GM21723 (cell line): ENCODE data around the gene BBS12.
"Not testable (repeated sequence)": the region's sequence is repeated elsewhere in the genome, so short reads cannot be mapped to it uniquely, and the experiment has no call there.

Experiments
- ATAC-seq: cut with Tn5 transposase; IDR thresholded peaks from one replicate; pipeline ENCODE4 v1.9.1; 2021; ENCODE audit warnings: mild to moderate bottlenecking, moderate library complexity; ENCODE audit not compliant: unreplicated experiment

BBS12 gene

DNA sequence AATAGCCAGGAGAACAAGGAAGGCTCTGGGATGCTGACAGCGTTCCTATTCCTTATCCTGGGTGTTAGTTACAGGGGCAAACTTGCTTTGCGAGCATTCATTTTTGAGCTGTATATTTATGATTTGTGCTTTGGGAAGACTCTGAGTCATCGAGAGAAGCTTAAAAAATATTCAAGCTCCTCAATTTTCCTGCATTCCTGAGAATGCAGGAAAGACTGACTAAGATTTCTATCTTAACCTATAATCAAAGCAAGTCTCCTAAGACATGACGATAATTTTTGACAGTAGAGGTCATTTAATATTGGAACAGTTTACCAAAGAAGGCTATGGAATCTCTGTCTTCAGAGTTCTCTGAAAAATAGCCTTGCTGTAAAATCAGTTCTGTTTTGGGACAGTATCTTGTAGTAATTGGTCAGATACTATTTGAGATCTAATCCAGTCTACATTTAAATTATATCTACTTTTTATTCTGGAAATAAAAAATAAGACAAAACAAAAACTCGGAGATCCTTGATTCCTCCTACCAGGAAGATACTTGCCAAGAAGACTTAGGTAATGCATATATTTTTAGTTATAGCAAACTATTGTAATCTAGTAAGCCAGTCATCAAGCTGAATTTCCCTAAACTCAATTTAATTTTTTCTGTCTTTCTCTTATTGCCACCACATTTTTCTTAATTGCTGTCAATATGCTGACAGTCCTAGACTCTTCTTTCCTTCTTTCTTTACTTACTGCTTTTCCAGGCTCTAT, 31.7 kb downstream of the BBS12 start:
- no peak for ATAC-seq

DNA sequence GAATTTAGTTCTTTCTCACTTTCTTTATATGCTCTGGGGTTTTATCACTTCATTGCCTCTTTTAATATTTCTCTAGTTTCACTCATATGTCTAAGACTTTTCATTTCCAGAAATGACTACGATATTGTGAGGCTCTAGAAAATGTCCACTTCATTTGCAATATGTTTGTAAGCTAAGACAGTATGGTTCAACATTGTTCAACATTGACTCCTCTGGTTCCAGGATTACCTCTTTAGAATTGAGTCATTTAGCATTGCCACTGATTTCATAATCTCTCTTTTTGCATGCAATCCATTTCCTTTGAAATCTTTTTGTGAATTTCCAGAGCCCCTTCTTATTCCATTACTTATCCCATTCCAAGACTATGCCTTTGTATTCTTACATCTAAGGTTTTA, 32.3 kb downstream of the BBS12 start:
- ATAC-seq = peak; percentile 85

DNA sequence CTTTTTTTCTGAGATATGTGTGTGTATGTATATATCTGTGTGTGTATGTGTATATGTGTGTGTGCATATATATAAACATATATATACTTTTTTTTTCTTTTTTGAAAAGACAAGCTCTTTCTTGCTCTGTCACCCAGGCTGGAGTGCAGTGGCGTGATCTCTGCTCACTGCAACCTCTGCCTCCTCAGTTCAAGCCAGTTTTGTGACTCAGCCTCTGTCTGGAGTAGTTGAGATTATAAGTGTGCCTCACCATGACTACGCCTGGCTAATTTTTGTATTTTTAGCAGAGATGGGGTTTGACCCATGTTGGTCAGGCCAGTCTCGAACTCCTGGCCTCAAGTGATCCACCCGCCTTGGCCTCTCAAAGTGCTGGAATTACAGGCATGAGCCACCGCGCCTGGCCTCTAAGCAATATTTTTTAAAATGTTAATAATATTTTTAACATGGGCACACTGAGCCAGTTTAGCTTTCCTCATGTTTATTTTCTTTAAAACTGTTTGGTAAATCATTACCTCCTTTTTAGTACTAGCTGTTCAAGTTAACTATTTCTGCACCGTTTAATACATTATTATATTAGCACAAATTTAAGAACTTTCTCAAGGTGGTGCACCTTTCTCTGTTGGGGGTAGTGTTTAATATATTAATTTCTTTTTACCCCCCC, 33.3 kb downstream of the BBS12 start:
- no peak for ATAC-seq

DNA sequence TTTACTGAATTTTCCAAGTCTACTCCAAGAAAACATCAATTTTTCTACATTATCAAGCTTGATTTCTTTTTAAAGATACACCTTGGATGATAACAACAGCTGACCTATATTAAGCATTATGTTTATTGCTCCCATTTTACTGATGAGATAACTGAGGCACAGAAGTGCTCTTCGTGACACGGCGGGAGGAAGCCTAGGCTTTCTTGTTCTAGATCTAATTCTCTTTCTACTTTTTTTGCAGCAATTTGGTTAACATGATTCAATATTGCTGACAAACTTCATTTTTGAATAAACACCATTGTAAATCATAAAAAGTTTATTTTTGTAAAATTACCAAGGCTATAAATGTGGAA, 33.8 kb downstream of the BBS12 start:
- ATAC-seq = no peak

DNA sequence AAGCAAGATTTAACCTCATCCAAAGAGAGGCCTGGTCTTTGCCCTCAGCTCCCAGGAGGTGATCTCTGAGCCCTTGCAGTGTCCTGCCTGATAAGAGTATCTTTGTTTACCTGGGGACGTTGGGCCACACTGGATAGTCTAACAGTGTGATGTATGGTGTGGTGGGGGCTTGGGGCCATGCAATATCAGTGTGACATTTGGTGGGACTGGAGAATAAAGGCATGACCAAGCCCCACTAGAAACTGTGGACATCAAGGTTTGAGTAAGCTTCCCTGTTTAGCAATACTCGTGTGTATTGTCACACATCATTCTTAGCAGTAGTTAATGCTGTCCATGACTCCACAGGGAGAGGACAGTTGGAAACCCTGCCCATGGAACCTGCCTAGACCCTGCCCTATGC, 34.4 kb downstream of the BBS12 start:
- ATAC-seq = no peak

DNA sequence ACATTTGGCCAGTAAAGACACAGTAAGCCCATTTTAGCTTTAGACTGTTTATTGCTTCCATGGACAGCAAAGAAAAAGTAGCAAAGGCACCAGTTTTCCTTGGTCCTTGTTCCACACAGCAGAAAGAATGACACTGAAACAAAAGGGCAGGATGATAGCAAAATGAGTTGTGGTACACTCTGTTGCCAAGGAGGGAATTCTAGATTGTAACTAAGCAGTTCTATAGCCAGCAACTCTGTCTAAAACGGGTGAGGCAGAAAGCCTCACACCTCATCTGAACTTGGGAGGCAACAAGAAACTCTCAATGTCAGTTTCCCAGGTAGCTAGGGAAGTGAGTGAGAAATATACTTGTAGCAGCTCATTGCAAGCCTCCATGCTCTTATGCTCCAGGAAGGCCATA, 39.2 kb downstream of the BBS12 start:
- ATAC-seq = no peak

DNA sequence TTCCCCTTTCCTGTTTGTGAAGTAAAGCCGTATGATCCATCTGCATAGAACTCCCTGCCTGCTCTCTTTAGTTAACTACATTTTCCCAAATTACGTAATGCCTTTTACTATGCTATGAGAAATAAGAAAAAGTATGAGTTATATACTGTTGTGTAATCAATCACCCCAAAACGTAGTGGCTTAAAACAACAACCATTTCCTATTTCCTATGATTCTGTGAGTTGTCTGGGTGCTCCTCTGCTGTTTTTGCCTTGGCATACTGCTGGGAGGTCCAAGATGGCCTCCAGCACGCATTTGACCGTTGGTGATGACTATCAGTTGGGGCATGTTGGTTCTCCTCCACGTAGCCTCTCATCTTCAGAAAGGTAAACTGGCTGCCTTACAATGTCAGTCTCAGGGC, 39.8 kb downstream of the BBS12 start:
- ATAC-seq = no peak

DNA sequence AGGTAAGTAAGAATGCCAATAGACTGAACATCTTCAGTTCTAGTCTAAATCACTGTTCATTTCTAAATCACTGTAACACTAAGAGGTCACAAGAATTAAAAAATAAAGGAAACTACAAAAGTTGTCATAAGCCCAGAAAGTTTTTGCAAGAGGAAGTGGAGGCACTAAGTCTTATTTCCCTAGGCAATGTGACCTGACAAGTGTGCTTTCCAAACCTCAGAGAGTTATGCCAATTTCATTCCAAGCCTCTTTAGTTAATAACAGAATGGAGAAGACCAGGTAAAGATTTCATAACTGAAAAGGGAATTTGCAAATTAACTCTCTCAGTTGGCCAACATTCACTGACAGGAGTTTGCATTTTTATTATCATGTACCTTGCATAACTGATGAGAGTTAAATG, 40.5 kb downstream of the BBS12 start:
- ATAC-seq = no peak

DNA sequence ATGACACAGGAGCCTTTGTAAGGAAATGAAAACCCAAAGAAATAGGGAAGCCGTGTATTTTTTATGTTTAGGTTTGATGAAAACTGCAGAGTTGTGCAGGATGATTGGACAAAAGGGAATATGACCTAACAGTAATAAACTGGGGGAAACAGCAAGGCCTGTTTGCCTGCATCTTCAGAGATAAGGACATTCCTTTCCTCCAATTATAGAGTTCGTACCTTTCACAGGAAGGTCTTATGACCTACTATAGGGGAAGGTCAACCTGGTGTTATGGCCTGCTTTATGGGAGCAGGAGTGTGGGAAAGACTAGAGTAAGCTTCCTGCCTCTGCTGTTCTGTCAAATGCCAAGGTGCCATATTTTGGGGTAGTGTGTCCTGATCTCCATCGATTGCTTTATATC, 42.5 kb downstream of the BBS12 start:
- ATAC-seq = no peak

DNA sequence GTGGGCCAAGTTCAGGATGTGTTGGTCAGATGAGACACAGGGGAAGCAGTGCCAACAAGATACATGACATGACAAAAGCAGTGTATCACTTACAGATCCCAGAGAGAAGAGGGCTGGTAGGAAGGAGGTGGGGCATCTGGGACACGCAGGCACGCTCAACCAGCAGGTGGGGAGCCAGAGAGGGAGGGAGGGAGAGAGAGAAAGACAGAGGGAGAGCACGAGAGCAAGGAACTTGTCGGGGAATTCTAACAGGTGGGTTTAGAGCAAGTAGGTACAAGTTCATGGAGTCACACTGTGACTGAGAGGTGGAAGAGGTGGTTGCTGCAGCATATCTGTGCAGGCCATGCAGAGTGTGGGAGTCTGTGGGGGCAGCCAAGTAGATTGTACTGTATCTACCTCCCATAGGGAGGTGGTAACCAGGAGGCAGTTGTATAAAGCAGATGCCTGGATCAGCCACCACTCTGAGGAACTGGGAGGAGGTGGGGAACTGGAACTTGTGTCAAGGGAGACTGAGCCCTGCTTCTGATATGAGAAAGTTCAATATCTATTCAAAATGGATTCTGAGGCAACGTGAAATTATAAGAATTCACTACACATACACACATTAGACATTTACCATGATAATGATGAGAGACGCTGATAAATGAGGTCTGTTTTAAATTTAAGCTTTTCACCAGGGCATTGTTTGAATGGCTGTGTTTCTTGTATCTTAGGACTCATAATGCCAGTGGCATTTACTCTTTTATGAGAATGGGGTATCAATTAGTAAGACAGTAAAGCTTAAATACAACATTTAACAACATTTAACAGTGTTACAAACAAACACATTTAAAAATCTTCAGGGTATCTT, 43.7 kb downstream of the BBS12 start:
- ATAC-seq = no peak

DNA sequence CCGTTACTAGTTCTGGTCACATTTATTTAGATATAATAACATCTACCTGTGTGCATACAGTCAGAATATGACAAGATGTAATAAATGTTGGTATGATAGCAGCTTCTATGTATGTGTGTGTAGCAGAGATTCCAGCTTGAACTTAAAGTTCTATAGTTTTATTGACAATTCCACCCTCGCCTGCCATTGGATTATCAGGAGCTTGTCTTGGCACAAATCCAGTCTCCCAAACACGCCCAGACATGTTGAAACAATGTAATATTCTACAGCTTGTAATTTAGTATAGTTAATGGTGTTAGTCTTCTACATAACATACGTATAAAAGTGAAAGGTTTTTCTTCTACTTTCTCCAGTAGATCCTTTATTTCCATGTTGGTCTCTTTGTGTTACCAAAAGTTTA, 44.4 kb downstream of the BBS12 start:
- no peak for ATAC-seq

DNA sequence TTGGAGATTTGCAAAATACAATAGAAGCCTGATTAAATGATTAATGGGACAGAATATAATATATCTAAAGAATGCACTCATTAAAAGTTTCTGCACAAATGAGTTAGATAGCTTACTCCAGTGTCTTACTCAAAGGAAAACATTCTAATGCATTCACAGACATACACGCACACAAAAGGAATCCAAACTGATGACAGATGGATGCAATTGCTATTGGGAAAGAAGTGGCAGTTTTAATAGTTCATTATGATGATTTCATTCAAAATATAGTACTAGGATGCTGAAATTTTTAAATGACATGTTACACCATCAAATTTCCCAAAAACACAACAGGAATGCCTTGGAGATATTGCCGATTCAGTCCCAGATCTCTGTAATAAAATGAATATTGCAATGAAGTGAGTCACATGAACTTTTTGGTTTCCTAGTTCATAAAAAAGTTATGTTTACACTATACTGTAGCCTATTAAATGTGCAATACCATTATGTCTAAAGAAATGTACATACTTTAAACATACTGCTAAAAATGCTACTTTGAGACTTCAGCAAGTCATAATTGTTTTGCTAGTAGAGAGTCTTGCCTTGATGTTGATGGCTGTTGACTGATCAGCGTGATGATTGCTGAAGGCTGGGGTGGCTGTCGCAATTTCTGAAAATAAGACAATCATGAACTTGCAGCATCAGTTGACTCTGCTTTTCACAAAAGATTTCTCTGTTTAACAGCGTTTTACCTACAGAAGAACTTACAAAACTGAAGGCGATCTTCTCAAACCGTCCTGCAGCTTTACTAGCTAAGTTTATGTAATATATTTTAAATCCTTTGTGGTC, 45.6 kb downstream of the BBS12 start:
- no peak for ATAC-seq

DNA sequence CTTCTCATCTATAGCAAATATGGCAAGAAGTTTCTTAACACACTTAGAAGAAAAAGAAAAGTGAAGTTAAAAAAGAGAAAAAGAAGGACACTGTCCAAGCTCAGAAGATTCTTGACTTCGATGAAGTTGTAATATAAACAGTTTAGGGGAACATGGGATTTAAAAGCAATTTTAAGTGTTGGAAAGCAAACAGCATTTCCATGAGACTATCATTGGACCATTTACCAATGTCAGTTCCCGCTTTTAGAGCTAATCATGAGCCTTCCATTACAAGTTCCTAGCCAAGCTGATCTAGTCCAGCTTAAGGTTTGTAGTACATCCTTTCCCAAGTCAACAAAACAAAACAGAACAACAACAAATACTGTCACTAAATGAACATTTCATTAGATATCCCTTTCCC, 49.0 kb downstream of the BBS12 start:
- no peak for ATAC-seq

DNA sequence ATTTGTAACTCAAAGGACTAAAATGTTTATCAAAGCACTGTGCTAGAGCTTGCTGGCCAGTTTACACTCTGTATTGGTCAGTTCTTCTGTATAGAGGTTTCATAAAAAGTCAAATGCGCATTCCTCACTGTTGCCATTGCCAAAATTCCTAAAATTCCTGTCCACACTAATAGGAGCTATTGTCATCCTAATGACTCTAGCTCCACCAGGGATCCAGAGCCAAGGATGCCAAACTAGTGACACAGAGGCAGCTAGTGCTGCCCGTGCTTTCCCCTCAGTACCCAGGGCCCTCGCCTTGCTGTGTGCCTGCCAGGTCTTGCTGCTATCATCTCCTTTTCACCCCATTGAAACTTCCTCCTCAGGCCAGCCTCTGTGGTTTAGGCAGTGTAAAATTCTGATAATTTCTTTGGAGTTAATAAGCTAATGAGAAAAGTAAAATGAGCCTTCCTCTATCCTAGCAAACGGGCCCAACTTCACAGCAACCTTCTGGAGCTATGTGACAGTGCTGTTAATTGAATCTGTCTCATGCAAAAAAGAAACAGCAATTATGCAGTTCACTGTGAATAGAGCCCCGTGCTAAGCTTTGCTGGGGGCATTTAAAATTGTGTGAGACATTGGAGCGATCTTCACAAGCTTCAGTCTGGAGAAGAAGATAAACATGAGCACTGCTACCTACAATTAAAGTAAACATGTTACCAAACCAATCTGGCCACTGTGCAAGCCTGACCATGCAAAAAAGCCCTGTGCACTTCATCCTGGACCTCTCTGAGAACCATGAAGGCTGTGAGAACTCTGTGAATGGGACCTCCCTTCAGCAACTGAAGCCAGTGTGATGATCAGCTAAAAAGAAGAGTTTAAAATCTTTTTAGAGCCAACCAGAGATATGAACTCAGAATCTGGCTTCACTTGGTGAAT, 51.1 kb downstream of the BBS12 start:
- no peak for ATAC-seq

DNA sequence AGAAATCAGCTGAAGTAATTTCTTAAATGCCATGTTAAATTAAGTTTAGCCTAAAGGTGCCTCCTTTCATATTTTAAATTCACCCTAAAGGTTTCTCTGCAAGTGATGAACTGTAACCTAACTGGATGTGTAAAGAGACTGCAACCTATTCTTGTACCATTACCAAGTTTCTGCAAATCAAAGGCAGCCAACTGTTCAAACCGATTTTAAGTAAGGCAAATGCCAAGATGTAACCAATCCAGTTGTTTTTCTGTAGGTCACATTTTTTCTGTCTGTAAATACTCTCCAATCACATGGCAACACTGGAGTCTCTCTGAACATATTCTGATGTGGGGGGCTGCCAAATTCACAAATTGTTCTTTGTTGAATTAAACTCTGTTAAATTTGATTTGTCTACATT, 51.8 kb downstream of the BBS12 start:
- ATAC-seq = no peak

DNA sequence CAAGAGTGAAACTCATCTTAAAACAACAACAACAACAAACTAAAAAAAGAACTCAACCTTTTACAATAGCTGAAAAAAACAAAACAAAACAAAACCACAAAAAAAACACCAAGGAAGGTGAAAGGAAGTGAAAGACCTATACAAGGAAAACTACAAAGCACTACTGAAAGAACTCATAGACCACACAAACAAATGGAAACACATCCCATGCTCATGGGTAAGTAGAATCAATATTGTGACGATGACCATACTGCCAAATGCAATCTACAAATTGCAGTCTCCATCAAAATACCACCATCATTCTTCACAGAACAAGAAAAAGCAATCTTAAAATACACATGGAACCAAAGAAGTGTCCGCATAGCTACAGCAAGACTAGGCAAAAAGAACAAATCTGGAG, 52.6 kb downstream of the BBS12 start:
- ATAC-seq = no peak

DNA sequence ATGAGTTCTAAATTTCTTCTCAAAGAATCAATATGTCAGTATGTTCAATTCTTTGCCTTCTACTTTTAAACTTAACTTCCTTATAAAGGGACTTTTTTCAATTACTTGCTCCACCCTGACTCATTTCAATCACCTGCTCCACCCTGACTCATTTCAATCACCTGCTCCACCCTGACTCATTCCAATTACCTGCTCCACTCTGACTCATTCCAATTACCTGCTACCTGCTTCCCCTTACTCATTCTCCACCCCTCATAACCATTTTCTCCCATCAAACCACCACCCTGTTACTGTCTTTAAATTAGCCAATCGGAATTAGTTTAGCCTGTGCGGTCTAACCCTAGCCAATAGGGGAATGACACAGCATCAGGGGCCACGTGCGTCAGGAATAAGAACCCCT, 53.8 kb downstream of the BBS12 start:
- ATAC-seq = not testable (repeated sequence)

DNA sequence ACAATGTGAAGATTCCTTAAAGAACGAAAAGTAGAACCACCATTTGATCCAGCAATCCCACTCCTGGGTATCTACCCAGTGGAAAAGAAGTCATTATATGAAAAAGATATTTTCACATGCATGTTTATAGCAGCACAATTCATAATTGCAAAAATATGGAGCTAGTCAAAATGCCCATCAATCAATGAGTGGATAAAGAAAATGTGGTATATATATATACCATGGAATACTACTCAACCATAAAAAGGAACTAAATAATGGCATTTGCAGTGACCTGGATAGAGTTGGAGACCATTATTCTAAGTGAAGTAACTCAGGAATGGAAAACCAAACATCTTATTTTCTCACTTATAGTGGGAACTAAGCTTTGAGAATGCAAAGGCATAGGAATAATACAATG, 54.4 kb downstream of the BBS12 start:
- ATAC-seq = not testable (repeated sequence)

DNA sequence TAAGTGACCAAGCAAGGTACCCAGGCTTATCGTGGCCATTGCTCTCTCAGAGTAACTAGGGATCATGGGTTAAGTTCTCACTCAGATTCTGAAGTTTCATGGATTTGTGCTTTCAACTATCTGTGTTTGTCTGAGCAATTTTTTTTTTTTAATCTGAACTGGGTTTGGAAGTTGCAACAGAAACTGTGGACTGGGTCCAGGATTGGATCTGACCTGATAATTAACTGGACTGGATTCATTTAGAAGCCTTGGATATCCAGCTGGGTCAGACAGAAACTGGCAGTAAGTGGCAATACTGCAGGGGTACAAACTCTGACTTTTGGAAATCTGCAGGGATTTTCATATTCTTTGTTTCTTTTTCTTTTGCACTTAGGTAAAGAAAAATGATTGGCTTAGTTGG, 55.4 kb downstream of the BBS12 start:
- no peak for ATAC-seq

DNA sequence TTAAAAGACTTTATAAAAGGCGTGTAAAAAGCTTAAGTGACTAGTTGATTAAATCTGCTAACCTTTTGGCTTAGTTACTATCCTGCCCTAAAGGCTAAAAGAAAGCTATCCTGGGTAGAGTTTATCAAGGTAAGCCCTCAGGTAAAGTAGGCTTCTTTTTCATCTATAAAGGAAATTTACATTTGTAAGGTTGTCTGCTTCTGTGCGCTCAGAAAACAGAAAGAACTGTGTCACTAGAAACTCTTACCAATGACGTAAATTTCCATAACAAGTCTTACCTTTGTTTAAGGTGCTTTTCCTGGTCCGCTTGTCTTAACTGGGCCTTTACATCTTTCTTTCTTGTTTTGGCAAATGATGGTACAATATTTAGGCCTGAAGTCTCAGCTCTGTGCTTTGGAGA, 56.4 kb downstream of the BBS12 start:
- ATAC-seq = no peak
